ENCODE measurements around the gene EPB41L4A.

- TF ChIP-seq CTCF (conservative IDR thresholded peaks at IDR 0.05) (no peak), ZFX (IDR thresholded peaks at IDR 0.05) (no peak)
Measured at GRCh38 chr5:112308608-112309007, 110.5 kb downstream of the EPB41L4A start.

Measured in C4-2B (cell line).